AG09309 (cell line): ENCODE data around the gene SLC12A7.

Experiments
- DNase-seq: peaks from one replicate; pipeline ENCODE4 v3.0.0-alpha.2; 2010; ENCODE audit warnings: low read depth
- H3K4me3 ChIP-seq: 2 replicates; pipeline ENCODE4 v1.5.1; 2011; ENCODE audit warnings: mild to moderate bottlenecking, low read depth, low read length, moderate library complexity; ENCODE audit not compliant: control insufficient read depth
- TF ChIP-seq, protein P1 (sequence below): IDR thresholded peaks from 2 replicates; pipeline ENCODE4 v1.5.1; 2011; ENCODE audit warnings: mild to moderate bottlenecking, low read depth, low read length, inconsistent platforms; ENCODE audit not compliant: insufficient read depth, control insufficient read depth; ENCODE audit errors: missing control alignments

SLC12A7 gene

DNA sequence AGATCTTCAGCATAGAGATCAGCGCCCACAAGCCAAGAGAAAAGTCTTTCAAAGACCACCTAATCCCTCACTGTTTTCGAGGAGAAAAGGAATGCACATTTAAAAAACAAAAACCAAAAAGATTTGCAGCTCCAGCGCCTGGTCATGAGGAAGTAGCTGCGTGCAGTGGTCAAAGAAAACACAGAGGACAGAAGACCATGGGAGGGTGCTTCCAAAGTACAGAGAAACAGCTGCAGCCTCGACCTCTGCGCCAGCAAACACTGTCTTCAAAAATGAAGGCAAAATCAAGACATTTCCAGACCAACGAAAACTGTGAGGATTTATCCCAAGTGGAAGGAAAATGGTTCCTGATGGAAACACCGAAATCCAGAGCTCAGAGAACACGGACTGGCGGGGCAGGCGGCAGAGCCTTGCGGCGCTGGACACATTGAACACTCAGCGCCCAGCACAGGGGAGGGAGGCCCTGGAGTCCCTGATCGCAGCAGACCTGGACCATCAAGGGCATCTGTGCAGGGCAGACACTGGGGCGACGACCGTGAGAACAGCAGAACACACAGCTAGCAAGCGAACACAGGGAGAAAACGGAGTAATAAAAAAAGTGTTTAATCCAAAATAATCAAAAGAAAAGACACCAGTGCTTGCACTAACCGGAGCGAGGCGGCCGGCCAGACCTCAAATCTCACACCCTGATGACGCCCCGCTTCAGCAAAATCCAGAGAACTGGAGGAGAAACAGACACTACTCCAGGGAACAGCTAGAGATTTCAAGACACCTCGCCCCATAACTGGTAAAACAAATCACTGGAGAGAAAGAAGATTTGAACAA lies 12.6 kb upstream of the SLC12A7 start:
- TF ChIP-seq, protein P1, sequence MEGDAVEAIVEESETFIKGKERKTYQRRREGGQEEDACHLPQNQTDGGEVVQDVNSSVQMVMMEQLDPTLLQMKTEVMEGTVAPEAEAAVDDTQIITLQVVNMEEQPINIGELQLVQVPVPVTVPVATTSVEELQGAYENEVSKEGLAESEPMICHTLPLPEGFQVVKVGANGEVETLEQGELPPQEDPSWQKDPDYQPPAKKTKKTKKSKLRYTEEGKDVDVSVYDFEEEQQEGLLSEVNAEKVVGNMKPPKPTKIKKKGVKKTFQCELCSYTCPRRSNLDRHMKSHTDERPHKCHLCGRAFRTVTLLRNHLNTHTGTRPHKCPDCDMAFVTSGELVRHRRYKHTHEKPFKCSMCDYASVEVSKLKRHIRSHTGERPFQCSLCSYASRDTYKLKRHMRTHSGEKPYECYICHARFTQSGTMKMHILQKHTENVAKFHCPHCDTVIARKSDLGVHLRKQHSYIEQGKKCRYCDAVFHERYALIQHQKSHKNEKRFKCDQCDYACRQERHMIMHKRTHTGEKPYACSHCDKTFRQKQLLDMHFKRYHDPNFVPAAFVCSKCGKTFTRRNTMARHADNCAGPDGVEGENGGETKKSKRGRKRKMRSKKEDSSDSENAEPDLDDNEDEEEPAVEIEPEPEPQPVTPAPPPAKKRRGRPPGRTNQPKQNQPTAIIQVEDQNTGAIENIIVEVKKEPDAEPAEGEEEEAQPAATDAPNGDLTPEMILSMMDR = no peak
- DNase-seq = no peak
- H3K4me3 ChIP-seq = no peak overlapping the region

DNA sequence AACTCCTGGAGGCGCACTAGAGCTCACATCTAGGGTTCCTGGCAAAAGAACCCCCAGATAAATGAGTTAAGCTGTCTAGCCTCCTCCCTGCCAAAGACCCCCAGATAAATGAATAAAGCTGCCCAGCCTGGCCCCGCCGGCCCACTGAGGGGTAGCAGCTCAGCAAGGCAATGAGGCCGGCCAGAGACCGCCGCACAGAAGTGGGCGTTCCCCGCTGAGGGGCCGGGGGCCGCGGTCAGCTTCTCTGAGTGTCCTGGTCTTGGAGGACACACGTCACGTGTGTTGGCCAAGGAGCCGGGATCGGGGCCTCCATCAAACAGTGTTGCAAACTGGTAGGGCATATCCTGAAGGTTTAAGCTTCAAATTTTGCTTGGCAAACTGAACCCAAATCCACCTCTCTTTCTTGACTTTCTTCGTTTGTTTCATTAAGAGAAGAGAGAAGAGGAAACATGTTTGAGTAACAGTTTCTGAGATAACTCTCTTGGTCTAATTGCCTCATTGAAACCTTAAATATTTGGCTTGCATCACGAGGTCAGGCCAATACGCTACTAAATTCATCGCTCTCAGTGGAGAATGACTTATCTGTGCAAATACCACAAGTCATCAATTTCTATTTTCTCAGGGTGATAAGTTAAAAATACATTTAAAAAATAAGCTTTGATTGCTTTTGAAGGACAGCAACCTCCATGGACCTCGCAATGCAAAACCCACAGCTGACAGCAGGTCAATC lies 11.7 kb upstream of the SLC12A7 start:
- DNase-seq = no peak
- TF ChIP-seq, protein P1 = no peak
- H3K4me3 ChIP-seq = no peak overlapping the region

DNA sequence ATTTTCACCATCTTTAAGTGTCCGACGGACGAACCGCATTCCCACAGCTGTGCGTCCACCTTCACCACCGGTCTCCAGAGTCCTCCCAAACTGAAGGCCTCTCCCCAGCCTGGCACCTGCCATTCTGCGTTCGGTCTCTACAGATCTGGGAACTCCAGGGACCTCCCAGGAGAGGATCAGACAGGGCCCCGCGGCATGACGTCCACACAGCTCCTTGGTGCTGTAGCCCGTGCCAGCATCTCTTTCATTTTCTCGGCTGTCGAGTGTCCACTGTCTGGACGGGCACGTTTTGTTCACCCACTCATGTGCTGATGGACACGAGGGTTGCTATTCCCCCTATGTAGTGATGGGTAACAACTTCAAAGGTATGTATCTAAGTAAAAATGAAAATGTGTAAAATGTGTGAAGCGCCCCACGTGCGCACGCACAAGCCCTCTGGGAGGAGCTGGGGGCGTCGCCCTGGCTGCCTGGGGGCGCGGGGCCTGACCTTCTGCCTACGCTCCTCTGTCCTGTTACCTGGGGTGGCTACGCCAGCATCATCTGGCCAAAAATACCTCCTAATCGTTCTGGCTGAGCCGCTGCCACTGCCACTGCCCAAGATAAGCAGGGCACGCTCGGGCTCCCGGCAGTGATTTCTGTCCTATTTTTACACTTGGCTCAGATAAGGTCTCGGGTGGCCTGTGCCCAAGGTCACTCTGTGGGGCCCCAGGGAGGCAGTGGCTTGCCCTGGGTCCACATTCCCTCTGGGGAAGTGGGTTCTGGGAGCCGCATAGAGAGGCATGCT lies 10.8 kb upstream of the SLC12A7 start:
- no peak for DNase-seq
- no peak overlapping the region for H3K4me3 ChIP-seq
- TF ChIP-seq, protein P1 = no peak

DNA sequence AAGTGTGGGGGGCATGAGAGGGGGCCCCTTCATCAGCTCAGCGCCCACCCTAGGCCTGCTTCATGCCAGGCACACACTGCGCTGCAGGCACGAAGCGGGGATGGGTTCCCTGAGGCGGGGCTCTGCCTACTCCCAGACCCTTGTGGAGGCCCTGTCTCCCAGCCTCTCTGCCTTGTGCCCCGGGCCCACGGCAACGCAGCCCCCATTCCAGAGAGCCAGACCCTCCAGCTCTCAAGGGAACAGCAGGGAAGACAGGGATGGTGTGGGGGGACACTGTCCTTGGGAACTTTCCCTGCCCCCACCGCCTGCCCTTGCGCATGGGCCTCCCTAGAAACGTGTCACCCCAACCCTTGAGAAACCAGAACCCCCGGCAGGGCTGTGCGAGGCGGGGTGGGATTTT lies 10.0 kb upstream of the SLC12A7 start:
- no peak for DNase-seq
- H3K4me3 ChIP-seq = no peak overlapping the region
- TF ChIP-seq, protein P1 = no peak

DNA sequence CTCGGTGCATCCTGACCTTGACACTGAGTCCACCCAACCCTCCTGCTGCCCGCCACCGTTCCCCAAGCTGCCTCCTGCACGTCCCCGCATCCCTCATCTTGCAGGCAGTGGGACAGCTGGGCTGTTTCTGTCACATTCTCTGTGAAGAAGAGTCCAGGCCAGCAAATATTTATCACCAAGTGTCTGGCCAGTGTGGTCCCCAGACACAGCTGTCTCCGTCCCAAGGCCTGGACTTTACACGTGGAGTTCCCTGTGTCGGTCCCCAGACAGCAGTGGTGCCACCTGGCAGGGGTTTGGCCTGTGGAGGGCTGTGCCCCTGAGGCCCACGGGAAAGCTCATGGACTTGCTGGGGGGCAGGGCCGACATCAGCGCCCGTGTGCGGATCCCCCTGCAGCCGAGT lies 9.2 kb upstream of the SLC12A7 start:
- TF ChIP-seq, protein P1 = no peak
- no peak overlapping the region for H3K4me3 ChIP-seq
- DNase-seq = no peak

DNA sequence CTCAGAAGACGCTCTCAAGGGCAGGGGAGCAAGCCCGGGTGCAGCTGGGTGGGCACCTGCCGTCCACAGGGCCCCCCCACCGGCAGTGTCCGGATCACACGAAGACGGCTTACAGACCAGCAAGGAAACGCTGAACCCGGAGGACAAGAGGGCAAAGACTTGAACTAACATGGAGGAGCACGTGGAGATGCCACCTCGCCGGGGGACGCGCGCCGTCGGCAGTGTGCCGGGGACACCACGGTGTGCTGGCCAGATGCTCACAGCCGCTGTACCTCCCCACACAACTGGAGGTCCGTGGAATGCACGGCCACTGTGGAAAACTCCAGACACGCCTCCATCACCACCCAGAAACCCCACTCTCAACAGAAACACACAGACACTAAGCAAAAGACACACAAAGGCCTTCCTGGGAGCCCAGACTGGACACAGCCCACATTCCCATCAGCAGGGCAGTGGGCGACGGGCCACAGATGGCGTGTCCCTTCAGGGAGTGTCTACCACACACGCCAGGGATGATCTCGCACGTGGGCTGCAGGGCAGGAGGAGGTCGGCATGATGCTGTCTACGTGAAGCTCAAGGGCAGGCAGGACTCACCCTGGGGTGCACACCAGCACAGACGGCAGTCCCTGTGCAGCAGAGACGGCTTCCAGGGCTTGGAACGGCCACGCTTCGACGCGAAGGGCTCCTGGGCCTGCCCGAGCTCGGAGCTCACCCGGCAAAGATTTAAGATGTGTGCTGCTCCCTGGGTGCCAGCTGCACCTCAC lies 8.6 kb upstream of the SLC12A7 start:
- DNase-seq = no peak
- no peak overlapping the region for H3K4me3 ChIP-seq
- TF ChIP-seq, protein P1 = no peak
